ENCODE results near the gene ATXN1L. TPM values are rescaled to one million over a fixed set of nuclear protein-coding genes. Genes with fewer than 3 reads are reported as not detected.

Gene ATXN1L
- total RNA-seq, 1 experiment from 2014 or later = 44.8 TPM

- peaks cover 17% of the 10 kb centered on the region for H3K4me1 ChIP-seq
- BruUV-seq (replicated peaks) = no TSS peak
- Mint-ChIP-seq H3K4me3 (ENCODE audit: unreplicated experiment) (no peak overlapping the region), H3K27ac (ENCODE audit: unreplicated experiment) (no peak overlapping the region), H3K9me3 (ENCODE audit: unreplicated experiment) (no peaks in the 10 kb centered on the region), H3K27me3 (ENCODE audit: insufficient read depth, unreplicated experiment) (no peaks in the 10 kb centered on the region), H3K36me3 (ENCODE audit: insufficient read depth, unreplicated experiment) (peaks cover 49% of the 10 kb centered on the region), H3K4me1 (ENCODE audit: low read depth, unreplicated experiment) (peaks cover 16% of the 10 kb centered on the region)
- no peaks in the 10 kb centered on the region for H3K27me3 ChIP-seq (replicated peaks; ENCODE audit: control insufficient read depth, insufficient read depth, low read length)
- H3K36me3 ChIP-seq (ENCODE audit: control insufficient read depth, insufficient read depth, low read length) = peaks cover 3% of the 10 kb centered on the region; the same call in 1 of the 2 replicates
- intact Hi-C loops (cut with micrococcal nuclease; ENCODE audit: unreplicated experiment) = no loop called here
- no peak for TF ChIP-seq CTCF (IDR thresholded peaks at IDR 0.05; ENCODE audit: insufficient read depth in 1 of 2, low read depth in 1 of 2, low read length in 1 of 2, severe bottlenecking in 1 of 2, unreplicated experiment in 1 of 2)
- ChIA-PET CTCF (interaction anchor here (0.6 kb wide), 1 partner anchor 1885 kb away, joined by 3 read pairs; no protein-coding TSS in a partner anchor), POLR2A (no interaction called here)
- H3K9me3 ChIP-seq = no peaks in the 10 kb centered on the region
- DNase-seq = no peak
- H3K4me3 ChIP-seq (ENCODE audit: low read depth, low read length) = no peak overlapping the region
Measured at GRCh38 chr16:71855937-71856662, 10.3 kb downstream of the ATXN1L start.

GRCh38 chr16:71859762-71860521, 14.2 kb downstream of the ATXN1L start:
- peaks cover 16% of the 10 kb centered on the region for H3K4me1 Mint-ChIP-seq (ENCODE audit: low read depth, unreplicated experiment)
- H3K36me3 ChIP-seq (ENCODE audit: control insufficient read depth, insufficient read depth, low read length) = peaks cover 3% of the 10 kb centered on the region; the same call in 1 of the 2 replicates
- intact Hi-C loops (cut with micrococcal nuclease; ENCODE audit: unreplicated experiment) = no loop called here
- no peak overlapping the region for H3K4me3 Mint-ChIP-seq (ENCODE audit: unreplicated experiment)
- ChIA-PET POLR2A (no interaction called here), CTCF (interaction anchor here (1.0 kb wide), 1 partner anchor 22 kb away, joined by 4 read pairs; no protein-coding TSS in a partner anchor)
- peaks cover 17% of the 10 kb centered on the region for H3K4me1 ChIP-seq
- H3K27me3 Mint-ChIP-seq (ENCODE audit: insufficient read depth, unreplicated experiment) = no peaks in the 10 kb centered on the region
- no peak overlapping the region for H3K4me3 ChIP-seq (ENCODE audit: low read depth, low read length)
- BruUV-seq (replicated peaks) = no TSS peak
- peaks cover 49% of the 10 kb centered on the region for H3K36me3 Mint-ChIP-seq (ENCODE audit: insufficient read depth, unreplicated experiment)
- DNase-seq = no peak
- H3K9me3 Mint-ChIP-seq (ENCODE audit: unreplicated experiment) = no peaks in the 10 kb centered on the region
- H3K27ac Mint-ChIP-seq (ENCODE audit: unreplicated experiment) = no peak overlapping the region
- no peaks in the 10 kb centered on the region for H3K27me3 ChIP-seq (replicated peaks; ENCODE audit: control insufficient read depth, insufficient read depth, low read length)
- H3K9me3 ChIP-seq = no peaks in the 10 kb centered on the region
- TF ChIP-seq CTCF (IDR thresholded peaks at IDR 0.05; ENCODE audit: insufficient read depth in 1 of 2, low read depth in 1 of 2, low read length in 1 of 2, severe bottlenecking in 1 of 2, unreplicated experiment in 1 of 2) = no peak

- Histone ChIP-seq H3K4me1 (peaks cover 6% of the 10 kb centered on the region), H3K9me3 (no peaks in the 10 kb centered on the region), H3K27me3 (replicated peaks; ENCODE audit: control insufficient read depth, insufficient read depth, low read length) (no peaks in the 10 kb centered on the region), H3K36me3 (ENCODE audit: control insufficient read depth, insufficient read depth, low read length) (peaks cover 3% of the 10 kb centered on the region; the same call in 1 of the 2 replicates), H3K4me3 (ENCODE audit: low read depth, low read length) (no peak overlapping the region)
- Mint-ChIP-seq H3K9me3 (ENCODE audit: unreplicated experiment) (no peaks in the 10 kb centered on the region), H3K27me3 (ENCODE audit: insufficient read depth, unreplicated experiment) (no peaks in the 10 kb centered on the region), H3K4me3 (ENCODE audit: unreplicated experiment) (no peak overlapping the region), H3K36me3 (ENCODE audit: insufficient read depth, unreplicated experiment) (peaks cover 38% of the 10 kb centered on the region), H3K4me1 (ENCODE audit: low read depth, unreplicated experiment) (peaks cover 10% of the 10 kb centered on the region), H3K27ac (ENCODE audit: unreplicated experiment) (no peak overlapping the region)
- no peak for TF ChIP-seq CTCF (IDR thresholded peaks at IDR 0.05; ENCODE audit: insufficient read depth in 1 of 2, low read depth in 1 of 2, low read length in 1 of 2, severe bottlenecking in 1 of 2, unreplicated experiment in 1 of 2)
- intact Hi-C loops (cut with micrococcal nuclease; ENCODE audit: unreplicated experiment) = no loop called here
- ChIA-PET POLR2A (no interaction called here), CTCF (no interaction called here)
- DNase-seq = no peak
- BruUV-seq (replicated peaks) = no TSS peak
Measured at GRCh38 chr16:71863995-71864394, 18.2 kb downstream of the ATXN1L start.

All from Caco-2 (cell line).